Amniotic stem cell (primary cell): ENCODE results near the gene VSIG10L.

Experiments used
- DNase-seq: peaks from one replicate; lab custom pipeline; 2025; lab: John Stamatoyannopoulos, UW

The VSIG10L gene

DNA sequence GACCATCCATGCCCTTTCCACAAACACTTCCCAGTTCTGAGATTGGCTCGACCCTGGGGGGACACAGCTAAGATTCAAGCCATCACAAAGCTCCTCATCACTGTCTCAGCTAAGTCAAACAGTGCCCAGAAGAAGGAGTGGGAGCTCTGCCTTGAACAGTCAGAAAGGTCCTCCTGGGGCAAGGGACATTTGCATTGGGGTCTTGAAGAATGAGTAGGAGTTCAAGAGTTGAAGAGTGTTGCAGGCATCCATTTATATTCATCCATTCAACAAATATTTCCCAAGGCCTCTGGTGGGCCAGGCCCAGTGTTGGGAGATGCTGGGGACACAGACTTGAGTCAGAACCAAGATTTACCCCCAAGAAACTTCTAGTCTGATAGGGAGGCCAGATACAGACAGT, 24.0 kb downstream of the VSIG10L start:
- no peak for DNase-seq

DNA sequence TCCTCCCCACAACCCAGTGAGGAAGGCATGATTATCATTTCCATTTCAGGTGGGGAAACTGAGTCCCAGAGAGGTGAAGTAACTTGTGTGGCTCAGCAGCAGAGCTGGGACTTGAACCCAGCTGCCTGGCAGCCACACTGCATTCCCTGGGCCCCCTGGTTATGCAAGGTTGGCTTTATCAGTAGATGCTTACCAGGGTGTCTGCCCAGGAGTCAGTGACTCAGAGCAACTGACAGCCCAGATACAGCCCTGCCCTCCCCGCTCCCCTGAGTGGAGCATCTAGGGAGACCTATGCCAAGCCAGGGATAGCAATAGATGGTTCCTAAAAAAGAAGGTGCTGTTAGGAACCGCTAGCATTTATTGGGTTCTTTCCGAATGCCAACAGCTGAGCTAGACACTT, 24.6 kb downstream of the VSIG10L start:
- DNase-seq, result no peak

DNA sequence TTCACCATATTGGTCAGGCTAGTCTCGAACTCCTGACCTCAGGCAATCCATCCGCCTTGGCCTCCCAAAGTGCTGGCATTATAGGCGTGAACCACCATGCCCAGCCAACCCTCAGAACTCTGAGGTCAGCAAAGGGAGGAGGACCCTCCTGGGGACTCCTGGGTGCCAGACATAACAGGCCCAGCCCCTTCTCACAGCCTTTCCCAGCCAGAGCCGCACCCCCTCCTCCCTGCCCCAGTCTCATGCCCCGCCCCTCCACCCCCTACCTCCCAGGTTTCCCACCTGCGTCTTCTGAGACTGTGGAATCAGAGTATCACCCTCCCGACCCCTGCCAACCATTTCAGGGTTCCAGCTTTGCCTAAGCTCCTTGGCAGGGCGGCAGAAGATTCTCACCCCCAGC, 25.3 kb downstream of the VSIG10L start:
- DNase-seq, result no peak

DNA sequence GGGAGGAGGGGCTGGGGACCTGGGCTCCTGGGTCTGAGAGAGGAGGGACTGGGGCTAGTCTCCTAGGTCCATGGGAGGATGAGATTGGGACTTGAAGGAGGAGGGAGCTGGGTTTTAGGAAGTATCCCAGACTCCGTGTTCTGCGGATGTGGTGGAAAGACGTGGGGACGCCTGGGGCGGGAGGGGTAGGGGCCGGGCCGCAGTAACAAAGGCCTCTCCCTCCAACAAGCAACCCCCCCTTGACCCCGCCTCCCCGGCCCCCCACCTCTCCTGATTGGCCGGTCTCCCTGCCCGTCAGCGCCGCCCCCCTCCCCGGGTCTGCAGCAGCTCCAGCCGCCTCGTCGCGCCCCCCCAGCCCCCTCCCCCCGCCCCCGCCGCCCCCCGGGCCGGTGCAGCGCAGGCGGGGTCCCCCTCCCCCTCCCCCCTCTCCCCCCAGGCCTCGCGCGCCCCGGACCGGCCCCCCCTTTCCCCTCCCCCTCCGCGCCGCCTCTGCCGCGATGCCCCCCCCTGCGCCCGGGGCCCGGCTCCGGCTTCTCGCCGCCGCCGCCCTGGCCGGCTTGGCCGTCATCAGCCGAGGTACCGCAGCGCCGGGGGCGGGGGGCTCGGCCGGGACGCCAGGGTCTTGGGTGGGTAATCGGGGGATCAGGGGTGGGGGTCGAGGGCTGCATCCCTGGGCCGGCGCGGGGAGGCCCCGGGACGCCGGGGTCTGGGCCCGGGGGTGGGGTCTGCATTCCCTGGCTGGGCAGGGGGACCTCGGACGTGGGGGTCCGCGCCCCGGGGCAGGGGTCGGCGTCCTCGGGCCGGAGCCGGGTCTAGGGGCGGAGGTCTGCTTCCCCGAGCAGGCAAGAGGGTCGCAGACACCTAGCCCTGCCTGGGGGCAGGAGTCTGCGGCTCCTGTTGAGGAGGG, 30.3 kb downstream of the VSIG10L start, which contains the start of gene IGLON5:
IGLON5 (plus strand) TSS at position 294 of the 907 bp plus-strand sequence; CDS start at position 498, 204 bp downstream.
- DNase-seq, result no peak

DNA sequence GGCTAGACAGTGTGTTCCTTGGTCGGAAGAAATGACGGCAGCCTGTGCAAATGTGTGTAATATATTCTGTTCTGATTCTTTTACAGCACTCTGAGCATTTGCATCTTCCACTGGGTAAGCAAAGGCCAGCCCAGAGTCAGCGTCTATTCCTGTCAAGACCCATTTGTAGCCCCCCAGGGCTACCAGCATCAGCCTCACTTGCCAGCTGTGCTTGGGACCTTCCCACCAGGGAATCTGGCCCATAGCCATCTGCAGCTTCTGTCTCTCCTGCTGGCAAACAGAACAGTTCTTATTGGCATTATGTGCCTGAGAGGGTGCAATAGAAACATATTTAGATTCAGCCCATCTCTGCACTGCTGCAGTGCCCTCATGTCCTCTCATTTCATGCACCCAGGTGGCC, 36.5 kb downstream of the VSIG10L start:
- DNase-seq, result no peak

DNA sequence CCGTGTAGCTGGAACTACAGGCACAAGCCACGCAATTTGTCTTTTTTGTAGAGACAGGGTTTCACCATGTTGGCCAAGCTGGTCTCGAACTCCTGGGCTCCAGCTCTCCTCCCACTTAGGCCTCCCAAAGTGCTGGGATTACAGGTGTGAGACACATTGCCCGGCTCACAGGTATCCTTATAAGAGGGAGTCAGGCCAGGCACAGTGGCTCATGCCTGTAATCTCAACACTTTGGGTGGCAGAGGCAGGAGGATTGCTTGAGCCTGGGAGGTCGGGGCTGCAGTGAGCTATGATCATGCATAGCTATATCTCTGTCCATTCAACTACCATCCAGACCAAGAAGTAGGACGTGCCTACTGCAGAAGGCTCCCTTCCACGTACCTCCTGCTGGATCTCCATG, 40.7 kb downstream of the VSIG10L start:
- DNase-seq, result no peak

DNA sequence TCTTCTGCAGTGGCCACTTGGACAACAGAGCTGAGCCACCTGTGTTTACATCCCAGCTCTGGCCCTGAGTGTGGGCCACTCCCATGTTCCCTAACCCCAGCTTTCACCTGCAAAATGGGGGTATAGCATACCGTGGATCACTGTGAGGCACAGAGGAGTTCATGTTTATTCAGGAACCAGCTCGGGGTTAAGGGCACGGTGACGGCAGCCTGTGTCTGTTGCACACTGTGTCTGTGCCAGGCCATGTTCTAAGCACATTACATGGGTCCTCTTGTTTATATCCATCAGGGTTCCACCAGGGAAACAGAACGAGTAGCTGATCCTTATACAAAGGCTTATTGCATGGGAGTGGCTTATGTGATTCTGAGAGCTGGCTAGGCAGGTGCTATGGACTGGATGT, 44.5 kb downstream of the VSIG10L start:
- no peak for DNase-seq

DNA sequence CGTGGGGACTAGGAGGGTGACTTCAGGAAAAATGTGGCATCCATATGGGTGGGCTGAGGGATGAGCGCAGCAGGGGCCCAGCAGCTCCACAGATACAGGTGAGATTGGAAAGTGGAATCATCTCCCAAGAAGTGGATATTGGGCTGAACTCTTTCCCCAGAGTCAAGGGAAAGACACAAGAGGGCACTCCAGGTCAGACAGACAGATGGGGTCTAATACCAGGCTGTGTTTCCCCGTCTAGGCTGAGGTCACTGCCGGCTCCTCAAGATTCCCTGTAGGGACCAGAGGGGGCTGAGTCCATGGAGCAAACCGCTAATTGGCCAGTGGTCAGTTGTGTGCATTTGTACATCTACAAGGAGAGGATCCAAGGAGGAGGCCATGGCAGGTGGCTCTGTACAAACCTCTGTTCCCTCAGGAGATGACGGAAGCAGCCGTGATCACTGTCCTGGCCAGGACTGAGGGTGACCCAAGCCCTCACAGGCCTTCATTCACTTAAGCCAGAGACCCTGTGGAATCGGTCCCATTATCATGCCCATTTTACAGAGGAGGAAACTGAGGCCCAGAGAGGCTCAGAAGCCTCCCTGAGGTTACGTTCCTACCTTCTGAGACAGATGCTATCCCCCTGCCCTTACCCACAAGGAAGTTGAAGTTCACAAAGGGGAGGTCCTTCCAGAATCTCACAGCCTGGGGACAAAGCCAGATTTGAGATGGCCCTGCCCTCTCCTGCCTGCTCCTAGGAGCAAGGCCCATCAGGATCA, 45.4 kb downstream of the VSIG10L start:
- DNase-seq, result no peak

DNA sequence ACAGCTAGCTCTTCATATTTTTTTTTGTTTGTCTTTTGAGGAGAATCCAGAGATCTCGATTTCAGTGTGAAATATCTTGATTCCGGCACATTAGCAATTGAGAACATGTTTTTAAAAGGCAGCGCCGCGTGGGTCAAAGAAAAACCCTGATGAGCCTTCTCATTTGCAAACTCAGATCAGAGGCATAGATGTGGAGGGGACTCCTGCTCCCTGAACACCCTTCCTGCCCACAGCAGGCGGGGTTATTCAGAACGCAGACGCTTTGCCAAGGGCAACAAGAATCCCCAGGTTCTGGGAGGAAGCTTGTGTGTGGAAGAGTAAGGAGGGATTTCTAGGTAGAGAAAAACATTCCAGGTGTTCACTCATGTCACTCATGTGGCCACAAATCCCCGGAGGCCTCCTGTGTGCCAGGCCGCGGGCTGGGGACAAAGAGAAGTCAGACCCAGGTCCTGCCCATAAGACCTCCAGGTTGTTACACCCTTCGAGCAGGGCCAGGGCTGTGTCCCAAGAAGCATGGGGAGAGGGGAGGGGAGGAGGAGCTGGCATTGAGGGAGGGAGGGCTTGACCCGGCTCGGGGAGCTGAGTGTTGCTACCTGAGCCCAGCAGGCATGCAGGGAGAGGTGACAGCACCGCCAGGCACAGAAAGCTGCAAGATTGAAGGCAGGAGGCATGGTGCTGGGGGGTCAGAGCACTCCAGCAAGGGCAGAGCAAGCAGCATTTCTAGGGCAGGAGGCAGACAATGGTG, 46.4 kb downstream of the VSIG10L start:
- no peak for DNase-seq

DNA sequence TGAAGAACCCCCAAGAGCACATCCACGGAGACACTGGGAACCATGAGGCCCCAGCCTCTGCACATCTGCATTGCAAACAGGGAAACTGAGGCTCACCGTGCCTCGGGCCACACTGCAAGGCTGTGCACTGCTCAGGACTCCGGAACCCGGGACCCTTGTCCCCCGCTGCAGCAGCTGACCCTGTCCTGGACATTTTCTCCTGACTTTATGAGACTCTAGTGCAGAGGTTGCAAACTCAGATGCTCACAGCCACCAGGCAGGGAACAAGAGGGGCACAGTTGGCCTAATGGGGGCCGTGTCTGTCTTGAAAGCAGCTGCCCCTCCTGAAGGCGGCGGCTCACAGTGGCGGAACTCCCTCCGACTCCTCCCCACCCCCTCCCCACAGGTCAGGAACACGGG, 47.0 kb downstream of the VSIG10L start:
- no peak for DNase-seq

DNA sequence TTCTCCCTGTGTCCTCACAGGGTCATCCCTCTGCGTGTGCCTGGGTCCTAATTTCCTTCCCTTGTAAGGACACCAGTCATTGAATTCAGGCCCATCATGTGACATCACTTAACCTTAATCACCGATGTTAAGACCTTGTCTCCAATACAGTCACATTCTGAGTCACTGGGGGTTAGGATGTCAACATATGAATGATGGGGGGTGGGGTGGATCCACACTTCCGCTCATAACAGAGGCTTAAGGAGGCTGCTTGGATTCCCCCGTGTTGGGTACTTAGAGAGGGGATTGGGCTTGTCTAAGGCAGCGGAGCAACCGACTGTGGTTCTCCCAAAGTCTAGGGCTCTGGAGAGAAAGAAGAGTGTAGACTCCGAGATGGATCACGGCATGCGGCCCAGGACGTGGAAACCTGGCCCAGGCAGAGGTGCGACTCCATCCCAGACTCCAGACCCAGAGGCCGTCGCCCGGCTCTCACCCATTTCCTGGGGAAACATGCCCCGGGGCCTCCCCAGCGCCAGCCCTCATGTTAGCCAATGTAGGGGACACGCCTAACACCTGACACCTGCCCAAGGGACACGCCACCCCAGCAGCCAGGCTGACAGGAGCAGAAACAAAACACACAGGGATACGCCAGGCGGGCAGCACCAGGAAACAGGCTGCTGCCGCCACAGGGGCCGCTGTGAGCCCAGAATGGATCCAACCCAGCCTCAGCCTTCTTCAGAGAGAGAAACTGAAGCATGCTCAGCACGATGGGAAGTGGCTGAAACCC, 47.5 kb downstream of the VSIG10L start:
- DNase-seq, result no peak

DNA sequence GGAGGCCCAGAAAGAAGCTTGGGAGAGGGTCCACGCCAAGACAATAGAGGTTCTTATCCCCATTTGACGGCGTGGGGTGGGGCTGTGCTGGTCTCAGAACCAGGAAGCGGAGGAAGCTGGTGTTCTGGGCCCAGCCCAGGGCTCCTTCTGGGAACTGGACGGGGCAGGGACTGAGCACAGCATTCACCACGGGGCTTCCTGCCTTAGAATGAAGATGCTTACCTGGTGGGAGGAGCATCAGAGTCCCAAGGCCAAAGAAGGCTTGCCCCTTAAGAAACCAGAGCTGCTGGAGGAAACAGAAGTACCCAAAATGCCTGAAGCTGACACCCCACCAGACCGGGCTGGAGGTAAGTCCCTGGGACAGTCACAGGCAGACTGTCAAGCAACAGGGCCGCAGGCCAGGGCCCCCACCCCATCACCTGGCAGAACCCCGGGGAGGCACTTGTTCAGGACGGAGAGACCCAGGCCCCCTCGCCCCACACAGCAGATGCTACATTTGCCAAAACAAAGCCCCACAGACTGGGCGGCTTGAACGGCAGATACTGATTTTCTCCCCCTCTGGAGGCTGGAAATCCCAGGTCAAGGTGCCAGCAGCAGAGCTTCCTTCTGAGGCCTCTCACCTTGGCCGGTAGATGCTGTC, 48.2 kb downstream of the VSIG10L start:
- DNase-seq, result no peak

DNA sequence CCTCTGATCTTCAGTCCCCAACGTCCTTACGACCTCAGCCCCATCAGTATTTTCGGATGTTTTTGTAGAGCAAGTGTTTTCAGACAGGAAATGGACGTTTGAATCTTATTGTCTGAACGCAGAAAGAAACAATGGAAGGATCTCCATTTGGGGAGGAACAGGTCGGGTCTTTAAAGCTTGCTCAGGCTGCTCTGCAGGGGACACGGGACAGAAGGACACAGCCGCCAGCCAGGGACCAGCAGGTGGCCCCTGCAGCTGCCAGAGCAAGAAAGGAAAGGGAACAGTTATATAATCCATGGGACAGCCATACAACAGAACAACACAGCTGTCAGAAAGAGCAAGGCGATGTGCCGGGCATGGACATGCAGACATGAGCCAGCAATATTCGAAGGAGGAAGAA, 49.0 kb downstream of the VSIG10L start:
- no peak for DNase-seq

DNA sequence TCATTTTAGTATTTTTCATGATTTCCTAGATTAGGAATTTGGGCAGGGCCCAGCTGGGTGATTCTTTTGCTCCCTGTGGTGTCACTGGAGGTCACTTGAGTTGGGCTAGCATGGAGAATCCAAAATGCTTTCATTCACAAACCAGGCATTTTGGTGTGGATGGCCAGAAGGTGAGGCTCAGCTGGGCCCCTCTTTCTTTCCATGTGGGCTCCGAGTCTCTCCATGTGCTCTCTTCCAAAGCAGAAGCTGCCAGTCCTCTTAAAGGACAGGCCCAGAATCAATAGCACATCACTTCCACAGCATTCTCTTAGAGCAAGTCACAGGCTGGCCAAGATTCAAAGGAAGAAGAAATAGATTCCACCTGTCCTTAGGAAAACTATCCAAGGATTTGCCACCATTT, 52.3 kb downstream of the VSIG10L start:
- no peak for DNase-seq

DNA sequence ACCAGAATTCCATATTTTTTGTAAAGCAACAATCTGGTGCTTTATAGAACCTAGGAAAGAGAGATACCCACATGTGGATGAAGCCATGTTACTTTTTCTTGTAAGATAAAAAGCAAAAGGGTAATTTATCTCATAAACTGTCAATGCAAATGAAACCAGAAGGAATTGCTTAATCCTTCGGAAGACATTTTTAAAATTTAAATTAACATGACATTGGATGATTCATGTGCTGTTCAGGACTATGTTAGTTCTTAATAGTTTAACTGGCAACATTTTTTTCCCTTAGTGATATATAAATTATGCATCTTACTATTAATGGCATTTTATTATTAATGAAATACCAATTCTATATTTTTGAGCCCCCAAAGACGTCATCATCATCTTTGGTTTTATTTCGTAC, 56.3 kb downstream of the VSIG10L start:
- DNase-seq, result no peak

DNA sequence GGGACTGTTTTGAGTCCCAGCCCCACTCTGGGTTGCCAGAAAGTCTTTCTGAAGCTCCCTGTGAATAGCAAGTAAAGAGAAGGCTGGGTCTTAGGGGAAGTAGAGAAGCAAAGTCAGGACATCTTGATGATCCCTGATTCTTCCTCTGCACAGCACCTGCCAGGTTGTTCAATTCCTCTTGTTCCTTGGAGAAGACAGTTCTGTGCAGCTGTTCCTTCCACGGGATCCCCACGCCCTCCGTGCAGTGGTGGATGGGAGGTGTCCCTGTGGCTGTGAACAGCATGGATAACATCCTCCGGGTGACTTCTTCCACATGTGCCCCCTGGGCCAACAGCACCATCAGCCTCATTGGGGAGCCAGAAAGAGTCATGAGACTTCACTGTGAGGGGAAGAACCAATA, 59.6 kb downstream of the VSIG10L start:
- no peak for DNase-seq
